HG02610 (cell line): Measurements from ENCODE around the gene PBX1.

Source experiments
- ATAC-seq: cut with Tn5 transposase; IDR thresholded peaks from one replicate; pipeline ENCODE4 v1.9.1; 2021; ENCODE audit warnings: mild to moderate bottlenecking, moderate library complexity; ENCODE audit not compliant: unreplicated experiment

PBX1 gene

GRCh38 chr1:164611754-164612642, 53.0 kb downstream of the PBX1 start:
- no peak for ATAC-seq

DNA sequence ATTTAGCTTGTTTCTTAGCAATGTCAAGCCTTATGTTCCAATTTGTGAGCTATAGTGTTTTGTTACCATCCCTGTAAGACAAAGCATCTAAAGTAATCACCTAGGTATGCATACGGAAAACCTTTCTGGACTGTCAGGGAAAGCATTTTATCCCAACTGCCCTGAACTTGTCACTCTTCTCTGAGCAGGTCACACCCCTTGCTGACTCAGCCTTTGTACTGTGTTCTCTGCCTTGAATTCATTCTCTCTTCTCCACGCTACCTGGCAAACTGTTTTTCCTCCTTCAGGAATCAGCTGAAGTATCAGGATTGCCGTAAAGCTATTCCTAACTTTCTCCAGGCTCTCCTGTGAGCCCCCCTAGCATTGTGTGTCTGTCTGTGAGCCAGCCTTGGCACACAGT, 54.2 kb downstream of the PBX1 start:
- ATAC-seq = no peak

DNA sequence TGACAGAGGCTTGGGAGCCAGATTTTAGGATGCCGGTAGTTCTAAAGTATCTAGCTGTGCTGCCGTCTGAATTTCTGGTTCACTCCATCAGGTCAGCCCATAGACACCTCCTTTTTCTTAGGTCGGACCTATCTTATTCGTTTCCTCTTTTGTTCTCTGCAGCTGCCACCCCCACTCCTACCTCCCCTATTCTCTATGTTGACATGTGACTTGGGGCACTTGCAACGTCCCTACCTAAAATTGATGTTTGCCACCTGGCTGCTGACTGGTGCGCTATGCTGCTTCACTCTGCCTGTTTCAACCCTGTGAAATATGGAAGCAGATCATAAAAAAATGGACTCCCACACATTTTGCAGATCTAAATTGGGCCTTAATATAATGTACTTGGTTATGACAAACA, 55.3 kb downstream of the PBX1 start:
- no peak for ATAC-seq

DNA sequence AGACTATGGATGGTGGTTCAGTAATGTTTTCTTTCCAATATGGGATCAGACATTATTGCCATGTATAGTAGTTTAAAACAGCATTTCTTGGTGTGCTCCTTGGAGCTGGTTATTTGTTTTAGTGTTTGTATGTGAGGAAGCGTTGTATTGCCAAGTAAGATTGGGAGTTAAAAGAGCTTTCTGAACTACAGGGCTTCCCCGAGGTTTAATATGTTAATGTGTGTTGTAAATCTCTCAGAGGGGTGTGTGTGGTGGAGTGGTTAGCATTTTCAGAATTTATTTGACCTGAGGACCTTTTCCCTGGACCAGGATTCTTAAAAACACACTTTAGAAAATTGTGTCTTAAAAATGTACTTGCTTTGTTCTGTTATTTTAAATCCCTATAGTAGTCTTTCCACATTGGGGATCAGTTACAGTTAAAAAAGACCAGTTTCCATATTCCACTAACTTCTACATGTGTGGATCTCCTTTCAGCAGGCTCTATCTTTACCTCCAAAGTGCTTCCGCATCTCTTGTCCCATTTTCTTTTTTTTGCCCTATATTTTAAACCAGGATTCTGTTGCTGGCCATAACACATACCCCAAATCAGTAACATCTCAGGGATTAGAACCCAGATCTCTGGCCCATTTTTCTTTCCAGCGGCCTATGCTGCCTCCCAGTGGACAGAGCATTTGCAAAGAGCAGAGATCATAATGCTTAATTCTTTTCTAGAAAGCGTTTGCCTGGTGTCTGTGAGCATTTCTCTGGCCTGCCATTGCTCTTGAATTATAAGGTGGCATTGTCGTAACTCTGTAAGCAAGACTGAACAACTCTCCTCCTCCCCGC, 58.6 kb downstream of the PBX1 start:
- ATAC-seq = no peak

- ATAC-seq = no peak
Measured at GRCh38 chr1:164618202-164618564, 59.2 kb downstream of the PBX1 start.

DNA sequence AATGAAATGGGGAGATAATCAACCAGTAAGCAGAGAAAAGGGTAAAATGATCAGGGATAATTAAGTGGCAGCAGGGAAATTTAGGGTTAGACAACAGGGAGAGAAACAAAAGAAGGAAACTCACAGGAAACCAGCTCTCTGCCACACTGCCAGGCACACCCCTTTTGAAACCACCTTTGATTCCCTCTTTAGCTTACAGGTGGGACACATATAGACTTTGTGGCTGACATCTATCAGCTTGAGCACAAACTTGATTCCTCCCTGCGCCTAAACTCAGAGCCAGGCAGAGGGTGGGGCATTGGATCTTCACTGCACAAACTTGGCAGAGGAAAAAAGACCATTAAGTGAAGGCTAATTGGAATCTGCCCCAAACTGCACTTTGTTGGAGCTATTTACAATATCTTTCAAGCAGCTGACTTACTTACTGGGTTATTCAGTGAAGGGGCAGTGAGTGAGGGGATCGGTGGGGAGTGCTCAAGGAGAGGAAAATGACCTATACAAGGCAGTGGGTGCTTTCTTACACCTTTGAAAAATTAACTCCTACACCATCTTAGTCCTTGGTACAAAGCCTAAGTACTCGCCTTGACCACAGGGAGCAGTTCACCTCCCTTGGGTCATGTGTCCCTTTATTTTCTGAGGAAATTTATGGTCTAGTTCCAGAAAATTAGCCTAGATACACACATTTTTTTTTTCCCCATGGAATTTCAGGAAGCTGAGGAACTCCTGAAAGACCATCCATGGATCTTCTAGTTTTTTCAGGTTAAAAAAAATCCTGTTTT, 60.2 kb downstream of the PBX1 start:
- no peak for ATAC-seq

DNA sequence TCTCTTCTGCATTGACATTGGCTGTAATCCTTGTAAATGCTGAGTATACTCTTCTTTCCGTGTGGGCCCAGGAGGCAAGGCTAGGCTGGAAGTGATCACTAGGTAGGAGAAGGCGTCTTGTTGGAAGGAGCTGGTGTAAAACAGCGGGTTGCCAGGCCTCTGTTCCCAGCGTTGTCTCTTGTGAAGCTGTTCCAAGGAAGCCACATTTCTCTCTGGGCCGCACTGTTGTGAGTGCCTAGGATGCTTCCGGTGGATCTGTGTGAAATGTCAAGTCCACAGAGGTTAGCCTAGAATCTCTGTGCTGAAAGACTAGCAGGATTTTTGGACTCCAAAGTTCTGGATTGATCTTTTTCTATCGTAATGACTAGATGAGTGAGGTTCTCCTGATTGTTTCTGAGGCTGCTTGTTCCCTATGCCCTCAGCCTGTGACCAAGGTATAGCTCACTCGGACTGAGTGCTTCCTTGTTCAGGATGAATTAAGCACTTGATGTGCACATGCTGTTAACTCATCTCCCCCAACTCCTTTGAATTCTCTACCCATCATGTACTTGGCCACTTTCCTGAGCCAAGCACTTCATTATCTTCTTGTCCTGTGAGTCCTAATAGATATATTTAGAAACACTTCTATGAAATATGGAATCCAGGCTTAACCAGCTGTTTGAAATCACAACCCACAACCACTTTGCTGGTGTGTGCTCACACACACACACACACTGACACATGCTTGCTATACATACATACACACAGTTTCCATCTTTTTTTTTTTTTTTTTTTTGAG, 63.3 kb downstream of the PBX1 start:
- no peak for ATAC-seq

DNA sequence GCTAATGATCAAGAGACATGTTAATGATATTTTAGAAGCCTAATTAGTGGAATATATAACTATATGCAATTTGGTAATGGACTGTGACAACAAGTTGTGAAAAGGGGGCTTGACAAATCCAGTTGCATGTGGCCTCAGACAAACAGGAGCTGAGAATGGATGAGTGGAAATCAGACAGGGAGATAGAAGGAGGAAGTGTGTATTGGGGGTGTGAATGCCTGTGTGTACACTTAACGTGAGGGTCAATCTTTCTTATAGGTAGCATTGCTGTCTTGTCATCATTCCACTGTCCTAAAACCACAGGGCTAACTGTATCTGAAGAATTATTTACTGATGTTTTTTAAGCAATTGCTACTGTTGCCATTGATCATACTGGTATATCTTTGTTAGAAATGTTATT, 64.8 kb downstream of the PBX1 start:
- ATAC-seq = no peak

DNA sequence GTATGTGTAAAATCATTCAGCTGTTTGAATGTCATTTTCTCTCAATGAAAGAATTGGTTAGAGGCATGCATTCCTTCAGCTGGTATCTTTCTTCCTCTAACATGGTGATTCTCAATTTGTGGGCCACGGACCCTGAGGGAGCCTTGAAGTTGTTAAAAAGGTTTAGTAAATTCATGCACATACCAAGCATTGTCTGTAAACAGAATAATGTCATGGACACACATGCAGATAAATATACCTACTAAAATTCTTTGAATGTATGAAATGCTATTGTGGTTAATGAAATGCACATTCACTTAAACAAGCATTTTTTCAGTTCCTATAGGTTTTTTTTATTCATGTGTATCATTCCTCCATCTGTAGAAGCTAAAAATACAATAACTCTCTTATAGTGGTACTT, 65.4 kb downstream of the PBX1 start:
- no peak for ATAC-seq

DNA sequence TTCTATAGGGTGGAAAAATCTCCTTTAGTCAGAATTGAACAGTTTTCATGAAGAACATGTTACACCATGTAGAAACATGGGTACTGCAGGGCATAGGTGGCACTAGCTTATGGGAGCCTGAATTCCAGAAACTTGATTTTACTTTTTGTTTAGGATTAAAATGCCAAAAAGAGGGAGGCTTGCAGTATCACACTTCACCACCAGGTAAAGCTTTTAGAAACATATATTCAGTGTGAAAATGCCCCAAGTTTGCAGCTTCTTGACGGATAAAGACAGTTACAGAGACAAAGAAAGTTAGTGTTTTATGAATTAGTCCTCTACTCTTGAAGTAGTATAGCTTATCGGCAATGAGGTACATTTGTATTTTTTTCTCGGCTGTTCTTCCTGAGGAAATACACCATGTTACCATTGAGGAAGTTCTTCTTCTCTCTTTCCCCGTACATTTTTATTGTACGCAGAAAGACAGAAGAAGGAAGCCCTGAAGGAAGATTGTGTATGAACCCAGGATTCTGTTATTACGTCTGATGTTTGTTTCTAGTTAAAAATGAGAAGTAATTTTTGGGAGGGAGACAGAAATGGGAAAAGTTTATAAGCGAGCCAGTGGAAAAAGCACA, 66.1 kb downstream of the PBX1 start:
- no peak for ATAC-seq

- ATAC-seq = no peak
Measured at GRCh38 chr1:164628772-164629171, 69.8 kb downstream of the PBX1 start.

DNA sequence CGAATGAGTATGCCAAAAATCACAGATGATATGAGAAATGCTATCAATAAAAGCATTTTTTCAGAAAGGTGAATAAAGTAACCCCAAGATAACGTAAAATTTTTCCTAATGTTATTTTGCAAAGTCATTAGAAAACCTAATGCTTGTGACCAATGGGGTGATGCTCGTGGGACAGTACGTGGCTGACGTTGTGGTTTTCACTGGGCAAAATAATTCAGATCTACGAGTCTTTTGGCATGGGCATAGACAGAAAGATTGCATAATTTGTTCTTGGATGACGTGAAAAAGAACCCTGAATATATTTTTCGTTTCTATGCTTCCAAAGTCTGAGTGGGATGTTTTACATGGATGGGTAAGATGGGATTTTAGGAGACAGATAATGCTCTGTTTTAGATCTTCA, 71.0 kb downstream of the PBX1 start:
- no peak for ATAC-seq

- no peak for ATAC-seq
Measured at GRCh38 chr1:164630626-164631396, 71.8 kb downstream of the PBX1 start.

DNA sequence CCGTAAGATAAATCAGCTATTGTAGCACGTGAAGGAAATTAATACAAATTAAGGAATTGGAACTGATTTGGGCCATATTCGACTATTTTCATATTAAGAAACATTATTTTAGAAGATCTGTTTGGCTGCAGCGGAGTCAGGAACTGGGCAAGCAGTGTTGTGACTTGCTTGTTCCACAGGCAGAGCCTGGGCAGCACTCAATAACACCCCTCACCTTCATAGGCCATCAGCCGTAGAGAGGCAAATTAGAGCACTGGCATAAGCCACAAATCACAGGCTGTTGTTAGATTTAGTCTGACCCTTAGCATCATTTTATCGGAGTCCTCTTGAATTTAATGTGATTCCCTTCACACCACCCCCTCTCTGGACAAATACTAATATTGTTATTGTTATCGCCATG, 72.8 kb downstream of the PBX1 start:
- no peak for ATAC-seq

DNA sequence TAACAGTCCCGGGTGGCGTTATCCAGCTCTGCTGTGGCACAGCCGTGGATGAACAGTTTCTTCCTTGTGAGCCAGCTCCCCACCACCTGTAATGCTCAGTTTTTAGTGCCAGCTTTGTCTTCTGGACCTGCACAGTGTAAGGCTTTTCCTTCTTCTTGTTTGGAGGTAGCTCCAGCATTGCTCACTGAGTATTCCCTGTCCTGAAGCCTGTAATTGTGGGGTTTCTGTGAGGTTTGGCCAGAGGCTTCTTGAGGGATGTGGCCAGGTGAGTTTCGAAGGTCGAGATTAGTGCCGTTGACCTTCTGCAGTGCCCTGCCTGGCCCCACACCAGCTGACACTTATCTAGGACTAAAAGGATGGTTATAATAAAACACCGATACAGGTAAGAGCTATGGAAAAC, 75.0 kb downstream of the PBX1 start:
- no peak for ATAC-seq

DNA sequence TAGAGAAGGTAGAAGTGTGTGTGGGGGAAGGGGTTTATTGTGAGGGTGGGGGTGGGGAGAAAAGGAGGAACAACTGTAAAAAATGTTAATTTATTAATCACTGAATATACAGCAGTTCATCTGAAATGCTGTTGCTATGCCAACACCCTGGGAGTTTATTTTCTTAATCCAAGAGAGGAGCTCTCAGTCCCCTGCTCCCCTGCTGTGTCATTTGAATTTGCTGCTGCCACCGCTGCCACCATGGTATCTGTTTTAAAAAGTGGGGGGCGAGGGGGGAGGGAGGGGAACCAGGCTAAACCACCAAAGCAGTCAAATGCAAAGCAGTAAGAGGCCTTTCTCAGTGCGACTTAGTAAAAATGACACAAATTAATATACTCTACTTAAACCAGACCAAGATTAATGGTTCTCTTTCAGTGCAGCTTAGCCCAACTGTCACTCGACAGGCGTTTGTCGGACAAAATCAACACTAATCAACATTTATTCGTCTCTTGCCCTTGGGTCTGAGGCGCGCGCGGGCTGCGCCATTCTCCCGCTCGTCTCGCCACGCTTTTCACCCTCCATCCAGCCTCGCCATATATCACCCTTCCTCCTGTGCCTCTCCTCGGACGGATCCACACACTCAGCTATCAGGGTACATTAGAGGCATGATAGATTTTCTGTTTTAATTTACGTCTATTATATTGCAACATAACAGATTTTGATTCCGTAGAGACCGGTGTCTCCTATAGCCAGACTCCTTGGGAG, 76.2 kb downstream of the PBX1 start:
- ATAC-seq = no peak

- no peak for ATAC-seq
Measured at GRCh38 chr1:164635803-164636731, 77.1 kb downstream of the PBX1 start.

GRCh38 chr1:164636757-164637156, 77.8 kb downstream of the PBX1 start:
- ATAC-seq = no peak
